ENCODE data around the gene RNF181.
"Not testable (repeated sequence)": the region's sequence is repeated elsewhere in the genome, so short reads cannot be mapped to it uniquely, and the experiment has no call there.

The RNF181 gene

GRCh38 chr2:85617723-85618122 is 22.2 kb downstream of the RNF181 start:
- DNase-seq, result not testable (repeated sequence)

DNA sequence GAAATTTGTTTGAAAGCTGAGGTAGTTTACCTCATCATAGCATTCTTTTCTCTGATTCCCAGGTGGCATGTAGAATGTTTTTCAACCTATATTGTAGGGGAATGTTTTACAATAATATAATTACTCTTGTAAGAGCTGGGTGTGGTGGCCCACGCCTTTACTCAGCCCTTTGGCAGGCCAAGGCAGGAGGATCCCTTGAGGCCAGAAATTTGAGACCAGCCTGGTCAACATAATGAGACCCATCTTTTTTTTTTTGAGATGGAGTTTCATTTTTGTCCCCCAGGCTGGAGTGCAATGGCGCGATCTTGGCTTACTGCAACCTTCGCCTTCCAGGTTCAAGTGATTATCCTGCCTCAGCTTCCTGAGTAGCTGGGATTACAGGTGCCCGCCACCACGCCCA is 24.1 kb downstream of the RNF181 start:
- no peak for DNase-seq

GRCh38 chr2:85621338-85621737 is 25.8 kb downstream of the RNF181 start:
- DNase-seq, result no peak

- DNase-seq, result no peak
Measured at GRCh38 chr2:85623991-85624390, 28.4 kb downstream of the RNF181 start.

DNA sequence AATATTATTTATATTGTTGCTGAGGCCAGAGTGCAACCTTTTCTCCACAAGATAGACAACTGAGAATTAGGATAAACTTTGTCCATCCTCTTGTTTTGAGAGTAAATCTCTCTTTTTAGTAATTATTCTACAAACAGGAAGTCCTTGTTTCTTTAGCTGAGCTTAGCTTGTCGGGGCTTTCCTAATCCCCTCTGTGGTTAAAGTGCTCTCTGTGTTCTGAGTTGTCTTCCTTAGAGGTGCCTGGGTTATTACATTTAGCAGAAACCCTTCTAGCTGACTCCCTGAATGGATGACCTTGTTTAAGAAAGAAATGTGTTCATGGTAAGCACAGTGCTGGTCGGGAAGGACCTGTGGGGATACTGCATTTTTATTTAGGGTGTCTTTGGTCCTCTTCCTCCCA is 33.1 kb downstream of the RNF181 start:
- no peak for DNase-seq

DNA sequence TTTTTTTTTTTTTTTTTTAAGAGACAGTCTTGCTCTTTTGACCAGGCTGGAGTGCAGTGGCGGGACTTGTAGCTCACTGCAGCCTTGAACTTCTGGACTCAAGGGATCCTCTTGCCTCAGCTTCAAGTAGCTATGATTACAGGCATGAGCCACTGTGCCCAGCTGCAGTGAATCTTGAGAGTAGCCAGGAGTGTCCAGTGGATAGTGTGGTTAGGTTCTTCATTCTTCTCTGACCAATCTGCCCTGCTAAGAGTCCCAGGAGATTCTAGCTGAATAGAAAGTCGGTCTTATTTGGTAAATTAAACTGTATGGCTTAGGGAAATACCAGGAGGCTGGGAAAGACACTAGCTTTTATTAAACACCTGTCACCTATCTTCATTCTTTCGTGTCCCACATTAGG is 35.8 kb downstream of the RNF181 start:
- no peak for DNase-seq

- DNase-seq, result no peak
Measured at GRCh38 chr2:85635011-85635410, 39.5 kb downstream of the RNF181 start.

DNA sequence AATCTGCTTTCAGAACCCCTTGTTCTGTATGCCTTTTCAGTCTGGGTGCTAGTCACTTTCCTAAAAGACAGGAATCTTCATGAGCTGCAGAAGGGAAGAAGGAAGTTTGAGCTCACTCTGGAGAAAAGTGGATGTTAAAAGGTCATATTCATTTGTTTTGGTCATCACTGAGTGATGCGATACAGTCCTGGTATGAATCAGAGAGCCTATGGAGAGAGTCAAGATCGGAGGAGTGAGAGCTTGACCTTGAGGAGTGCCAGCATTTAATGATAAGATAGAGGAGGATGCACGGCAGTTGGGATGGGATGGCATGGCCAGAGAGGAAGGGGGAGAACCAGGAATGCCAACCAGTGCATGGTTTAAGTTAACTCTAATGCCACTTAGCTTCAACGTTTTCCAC is 40.1 kb downstream of the RNF181 start:
- DNase-seq, result no peak

DNA sequence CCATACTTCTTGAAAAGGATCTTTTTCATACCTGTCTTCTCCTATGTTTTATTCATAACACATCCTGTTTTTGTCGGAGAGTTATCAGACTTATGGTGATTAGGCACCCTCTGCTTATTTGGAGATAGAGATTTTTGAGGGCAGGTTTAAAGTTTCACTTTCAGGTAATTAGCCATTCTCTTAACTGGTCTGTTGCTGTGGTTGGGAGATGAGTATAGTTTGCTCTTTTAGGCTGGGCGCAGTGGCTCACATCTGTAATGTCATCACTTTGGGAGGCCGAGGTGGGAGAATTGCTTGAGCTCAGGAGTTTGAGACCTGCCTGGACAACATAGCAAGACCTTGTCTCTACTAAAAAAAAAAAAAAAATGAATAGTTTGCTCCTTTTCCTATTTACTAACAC is 47.2 kb downstream of the RNF181 start:
- DNase-seq, result no peak

- DNase-seq, result no peak
Measured at GRCh38 chr2:85644909-85645308, 49.4 kb downstream of the RNF181 start.

- no peak for DNase-seq
Measured at GRCh38 chr2:85646166-85646565, 50.6 kb downstream of the RNF181 start.
